GM21423 (cell line): ENCODE data around the gene HIGD1B.
"Not testable (repeated sequence)": the region's sequence is repeated elsewhere in the genome, so short reads cannot be mapped to it uniquely, and the experiment has no call there.

Experiments used
- ATAC-seq: cut with Tn5 transposase; IDR thresholded peaks from one replicate; pipeline ENCODE4 v1.9.1; 2021; ENCODE audit warnings: mild to moderate bottlenecking, moderate library complexity; ENCODE audit not compliant: unreplicated experiment

The HIGD1B gene

GRCh38 chr17:44847586-44847985 lies at the start of gene HIGD1B:
HIGD1B (plus strand) TSS chr17:44847883; CDS start chr17:44848153, 270 bp downstream.
- no peak for ATAC-seq

GRCh38 chr17:44798356-44798755 lies 49.3 kb upstream of the HIGD1B start:
- ATAC-seq = no peak

- ATAC-seq = no peak
Measured at GRCh38 chr17:44801880-44802279, 45.8 kb upstream of the HIGD1B start.

- ATAC-seq = no peak
Measured at GRCh38 chr17:44804302-44805089, 43.2 kb upstream of the HIGD1B start.

GRCh38 chr17:44807093-44807816 lies 40.4 kb upstream of the HIGD1B start:
- no peak for ATAC-seq

GRCh38 chr17:44807817-44808155 lies 39.9 kb upstream of the HIGD1B start:
- no peak for ATAC-seq

GRCh38 chr17:44808156-44808555 lies 39.5 kb upstream of the HIGD1B start:
- ATAC-seq = no peak

- ATAC-seq = not testable (repeated sequence)
Measured at GRCh38 chr17:44808656-44809388, 38.9 kb upstream of the HIGD1B start.

- no peak for ATAC-seq
Measured at GRCh38 chr17:44812263-44812662, 35.4 kb upstream of the HIGD1B start.

- ATAC-seq = not testable (repeated sequence)
Measured at GRCh38 chr17:44818508-44818907, 29.2 kb upstream of the HIGD1B start.

- no peak for ATAC-seq
Measured at GRCh38 chr17:44820631-44821212, 27.0 kb upstream of the HIGD1B start.

- not testable (repeated sequence) for ATAC-seq
Measured at GRCh38 chr17:44825236-44825635, 22.4 kb upstream of the HIGD1B start.

GRCh38 chr17:44826123-44826790 lies 21.4 kb upstream of the HIGD1B start:
- ATAC-seq = no peak

GRCh38 chr17:44827863-44828262 lies 19.8 kb upstream of the HIGD1B start:
- no peak for ATAC-seq

- no peak for ATAC-seq
Measured at GRCh38 chr17:44828919-44829522, 18.7 kb upstream of the HIGD1B start.

GRCh38 chr17:44829523-44830358 lies 17.9 kb upstream of the HIGD1B start, which contains the start of gene GJC1:
GJC1 (minus strand) TSS chr17:44830287; CDS start chr17:44805817, 24,470 bp downstream.
- ATAC-seq = no peak

GRCh38 chr17:44830359-44831288 lies 17.1 kb upstream of the HIGD1B start:
- ATAC-seq = no peak

GRCh38 chr17:44831371-44831770 lies 16.3 kb upstream of the HIGD1B start:
- no peak for ATAC-seq
